ENCODE data around the gene ALG9.
A peak's percentile ranks its signal among the peaks of the same experiment; 100 is the strongest.

Gene ALG9

GRCh38 chr11:111779118-111779517 is 92.3 kb downstream of the ALG9 start:
- TF ChIP-seq CTCF (IDR thresholded peaks at IDR 0.05; ENCODE audit: control extremely low read depth, extremely low read depth, low read depth, missing control alignments), result no peak
- DNase-seq (ENCODE audit: extremely low spot score), result no peak
- POLR2A ChIA-PET, result no interaction called here
- CTCF ChIA-PET, result interaction anchor here (0.6 to 4.7 kb wide), 12 partner anchors 9 to 215 kb away, joined by 4 to 52 read pairs (median 8); partner anchors contain the start of gene PPP2R1B

GRCh38 chr11:111778047-111778558 is 93.3 kb downstream of the ALG9 start:
- ChIA-PET CTCF (interaction anchor here (0.6 to 4.7 kb wide), 31 partner anchors 9 to 255 kb away, joined by 3 to 72 read pairs (median 5); partner anchors contain the start of genes ALG9, PPP2R1B and SIK2), POLR2A (no interaction called here)
- TF ChIP-seq CTCF (IDR thresholded peaks at IDR 0.05; ENCODE audit: control extremely low read depth, extremely low read depth, low read depth, missing control alignments), result no peak
- no peak for DNase-seq (ENCODE audit: extremely low spot score)

- ChIA-PET POLR2A (no interaction called here), CTCF (interaction anchor here (0.5 to 4.7 kb wide), 63 partner anchors 10 to 256 kb away, joined by 3 to 72 read pairs (median 4); partner anchors contain the start of genes ALG9, PPP2R1B and SIK2)
- TF ChIP-seq CTCF (IDR thresholded peaks at IDR 0.05; ENCODE audit: control extremely low read depth, extremely low read depth, low read depth, missing control alignments), result peak; percentile 63
- peak; percentile 62 for DNase-seq (ENCODE audit: extremely low spot score)
Measured at GRCh38 chr11:111777094-111778046, 94.0 kb downstream of the ALG9 start.

- ChIA-PET POLR2A (no interaction called here), CTCF (interaction anchor here (0.6 to 4.7 kb wide), 46 partner anchors 9 to 216 kb away, joined by 3 to 72 read pairs (median 5); partner anchors contain the start of genes PPP2R1B and SIK2)
- DNase-seq (ENCODE audit: extremely low spot score), result peak; percentile 62
- no peak for TF ChIP-seq CTCF (IDR thresholded peaks at IDR 0.05; ENCODE audit: control extremely low read depth, extremely low read depth, low read depth, missing control alignments)
Measured at GRCh38 chr11:111776398-111777093, 94.8 kb downstream of the ALG9 start.

- DNase-seq (ENCODE audit: extremely low spot score), result no peak
- ChIA-PET CTCF (interaction anchor here (1.0 to 3.7 kb wide), 7 partner anchors 8 to 188 kb away, joined by 3 to 72 read pairs (median 4); partner anchors contain the start of genes PPP2R1B and SIK2), POLR2A (no interaction called here)
- TF ChIP-seq CTCF (IDR thresholded peaks at IDR 0.05; ENCODE audit: control extremely low read depth, extremely low read depth, low read depth, missing control alignments), result no peak
Measured at GRCh38 chr11:111774955-111775710, 96.2 kb downstream of the ALG9 start.
